Skin epidermis (tissue), 12 donors: ENCODE measurements around the gene CRYGB.
"Not testable (repeated sequence)": the region's sequence is repeated elsewhere in the genome, so short reads cannot be mapped to it uniquely, and the experiment has no call there.

Experiments
- H3K27ac ChIP-seq, 21 experiments: fragments of 200-600 bp; sonication (generic) in 11 of 21; one replicate each; pipeline ENCODE4 v1.5.0; 2020; ENCODE audit warnings: mild to moderate bottlenecking in 3 of 21, inconsistent platforms in 2 of 21, moderate library complexity in 2 of 21
- H3K4me3 ChIP-seq, 7 experiments: fragments of 200-600 bp; sonication (generic) in 2 of 7; one replicate each; pipeline ENCODE4 v1.5.0; 2020; ENCODE audit warnings: inconsistent platforms in 2 of 7, mild to moderate bottlenecking in 2 of 7, moderate library complexity in 1 of 7

CRYGB gene

GRCh38 chr2:208153156-208153555 is 7.2 kb upstream of the CRYGB start:
- H3K4me3 ChIP-seq = no peak overlapping the region
- no peak overlapping the region for H3K27ac ChIP-seq

DNA sequence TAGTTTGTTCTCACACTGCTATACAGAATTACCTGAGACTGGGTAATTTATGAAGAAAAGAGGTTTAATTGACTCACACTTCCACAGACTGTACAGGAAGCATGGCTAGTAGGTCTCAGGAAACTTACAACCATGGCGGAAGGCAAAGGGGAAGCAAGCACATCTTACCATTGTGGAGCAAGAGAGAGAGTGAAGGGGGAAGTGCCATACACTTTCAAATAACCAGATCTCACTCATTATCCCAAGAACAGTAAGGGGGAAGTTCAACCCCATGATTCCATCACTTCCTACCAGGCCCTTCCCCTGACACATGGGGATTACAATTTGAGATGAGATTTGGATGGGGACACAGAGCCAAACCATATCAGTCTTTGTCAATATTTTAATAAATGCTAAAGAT is 5.0 kb upstream of the CRYGB start:
- no peak overlapping the region for H3K4me3 ChIP-seq
- no peak overlapping the region for H3K27ac ChIP-seq

- H3K4me3 ChIP-seq = no peak overlapping the region
- no peak overlapping the region for H3K27ac ChIP-seq
Measured at GRCh38 chr2:208150094-208150493, 4.1 kb upstream of the CRYGB start.

DNA sequence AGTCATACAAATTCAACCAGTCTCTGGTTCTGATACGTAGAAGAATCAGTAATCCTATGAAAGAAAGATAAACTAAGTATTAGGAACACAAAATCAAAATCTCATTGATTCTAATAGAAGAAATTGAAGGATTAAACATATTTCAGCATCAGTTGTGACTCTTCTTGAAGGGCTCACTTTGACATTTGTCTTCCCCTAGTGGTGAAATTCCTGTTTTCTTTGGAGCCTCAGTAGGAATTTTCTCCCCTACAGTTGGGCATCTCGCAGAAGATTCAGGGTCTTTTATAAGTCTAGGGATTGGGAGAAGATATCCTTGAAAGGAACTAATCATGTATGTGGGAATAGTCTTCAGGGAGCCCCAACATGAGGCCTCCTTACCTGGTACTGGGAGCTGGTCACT is 2.8 kb upstream of the CRYGB start:
- no peak overlapping the region for H3K4me3 ChIP-seq
- no peak overlapping the region for H3K27ac ChIP-seq

DNA sequence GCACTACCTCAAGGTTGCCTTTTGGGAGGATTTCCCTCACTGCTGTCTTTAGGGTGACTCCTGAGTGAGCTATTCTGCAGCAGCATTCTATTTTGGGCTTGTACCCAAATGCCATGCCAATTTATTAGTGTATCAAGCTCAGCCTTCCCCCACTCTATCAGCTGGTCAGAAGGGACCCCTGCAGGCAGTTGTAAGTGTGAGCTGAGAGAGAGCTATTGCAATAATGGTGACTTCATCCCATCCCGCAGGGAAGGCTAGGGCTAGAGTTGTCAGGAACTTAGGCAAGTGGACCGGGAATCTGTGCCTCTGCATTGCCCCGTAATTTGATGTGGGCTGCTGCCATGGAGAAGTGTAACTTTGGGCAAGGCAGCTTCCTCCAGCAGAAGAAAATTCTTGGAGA is 1.8 kb upstream of the CRYGB start:
- Histone ChIP-seq H3K27ac (no peak overlapping the region), H3K4me3 (no peak overlapping the region)

DNA sequence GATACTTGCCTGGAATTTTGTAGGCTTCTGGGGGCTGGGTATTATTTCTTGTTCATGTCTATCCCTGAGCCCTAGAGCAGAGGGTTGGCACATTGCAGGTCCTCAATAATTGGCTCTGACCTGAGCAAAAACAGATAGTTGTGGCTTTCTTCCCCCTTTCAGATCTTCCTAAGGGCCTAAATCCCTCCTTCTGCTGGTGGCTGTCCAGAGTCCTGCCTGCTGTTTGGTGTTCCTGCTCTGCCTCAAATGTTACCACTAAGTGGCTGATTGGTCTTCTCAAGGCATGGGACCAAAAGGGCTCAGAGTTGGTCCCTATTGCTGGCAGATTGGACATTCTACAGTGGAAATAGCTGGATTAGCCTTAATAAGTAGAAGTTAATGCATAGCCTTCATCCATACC is 1.1 kb upstream of the CRYGB start:
- Histone ChIP-seq H3K27ac (no peak overlapping the region), H3K4me3 (no peak overlapping the region)

- no peak overlapping the region for H3K27ac ChIP-seq
- H3K4me3 ChIP-seq = no peak overlapping the region
Measured at GRCh38 chr2:208142925-208143799, 2.8 kb downstream of the CRYGB start.

DNA sequence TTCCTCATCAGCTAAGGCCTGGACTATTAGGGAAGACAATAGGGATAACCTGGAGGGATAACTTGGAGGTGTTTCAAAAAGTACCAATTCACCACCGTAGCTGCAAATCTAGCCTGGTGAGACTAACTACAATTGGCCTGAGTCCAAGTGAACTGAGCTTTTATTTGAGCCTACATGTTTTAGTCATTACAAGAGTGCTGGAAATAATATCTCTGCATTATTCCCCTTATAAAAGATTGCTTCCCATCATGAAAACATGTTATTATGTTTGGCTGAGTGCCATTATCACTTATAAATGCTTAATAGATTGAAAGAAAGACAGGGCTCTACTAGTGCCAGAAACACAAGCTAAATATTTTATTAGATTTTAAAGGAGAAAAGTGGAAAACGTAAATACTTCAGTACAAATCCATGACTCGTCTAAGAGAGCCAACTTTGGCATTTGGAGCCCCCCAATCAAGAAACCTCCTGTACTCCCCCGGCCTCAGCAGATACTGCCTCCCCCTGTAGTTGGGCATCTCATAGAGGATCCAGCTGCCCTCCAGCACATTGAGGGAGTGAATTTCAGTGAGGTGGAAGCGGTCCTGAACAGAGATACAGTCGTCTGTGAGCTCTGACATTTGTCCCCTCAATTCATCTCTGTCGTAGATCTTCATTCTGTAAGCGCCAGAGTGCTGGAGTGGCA is 3.6 kb downstream of the CRYGB start:
- H3K27ac ChIP-seq = no peak overlapping the region
- H3K4me3 ChIP-seq = no peak overlapping the region

DNA sequence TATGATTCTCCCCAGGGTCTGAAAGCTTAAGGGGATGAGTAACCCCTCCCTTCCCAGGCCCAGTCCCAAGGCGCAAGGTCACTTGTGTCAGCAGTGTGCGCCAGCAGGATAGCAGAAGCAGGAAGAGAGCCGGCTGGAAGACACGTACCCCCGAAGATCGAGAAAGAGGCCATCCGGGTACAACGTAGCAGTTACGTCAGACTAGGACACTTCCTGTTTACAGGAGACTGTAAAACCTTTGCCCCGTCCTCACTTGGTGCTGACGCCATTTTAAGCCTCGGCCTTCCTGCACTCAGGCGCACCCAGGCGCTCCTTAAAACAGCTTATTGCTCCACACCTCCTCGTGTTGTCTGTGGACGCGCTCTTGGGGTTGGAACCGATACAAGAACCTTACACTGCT is 6.5 kb downstream of the CRYGB start:
- H3K4me3 ChIP-seq = no peak overlapping the region
- no peak overlapping the region for H3K27ac ChIP-seq

GRCh38 chr2:208138334-208138733 is 7.6 kb downstream of the CRYGB start:
- H3K4me3 ChIP-seq, H3K27ac ChIP-seq: not testable (repeated sequence)

DNA sequence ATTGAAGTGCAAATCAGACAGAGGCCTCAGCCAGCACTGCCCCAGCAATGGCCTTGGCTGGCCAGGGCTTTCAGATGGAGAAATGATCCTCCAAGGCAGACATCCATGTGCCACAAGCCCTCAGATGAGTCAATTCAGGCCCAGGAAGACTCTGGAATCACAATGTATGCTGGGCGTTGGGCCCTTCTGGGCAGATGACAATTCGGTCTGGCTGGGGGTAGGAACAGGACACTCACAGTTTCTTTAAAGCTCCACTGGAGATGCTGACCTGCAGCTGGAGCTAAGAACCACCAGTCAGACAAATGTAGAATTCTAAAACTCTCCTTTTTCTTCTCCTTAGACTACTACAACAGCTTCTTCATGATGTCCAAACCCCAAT is 9.3 kb downstream of the CRYGB start:
- H3K27ac ChIP-seq = no peak overlapping the region
- no peak overlapping the region for H3K4me3 ChIP-seq

DNA sequence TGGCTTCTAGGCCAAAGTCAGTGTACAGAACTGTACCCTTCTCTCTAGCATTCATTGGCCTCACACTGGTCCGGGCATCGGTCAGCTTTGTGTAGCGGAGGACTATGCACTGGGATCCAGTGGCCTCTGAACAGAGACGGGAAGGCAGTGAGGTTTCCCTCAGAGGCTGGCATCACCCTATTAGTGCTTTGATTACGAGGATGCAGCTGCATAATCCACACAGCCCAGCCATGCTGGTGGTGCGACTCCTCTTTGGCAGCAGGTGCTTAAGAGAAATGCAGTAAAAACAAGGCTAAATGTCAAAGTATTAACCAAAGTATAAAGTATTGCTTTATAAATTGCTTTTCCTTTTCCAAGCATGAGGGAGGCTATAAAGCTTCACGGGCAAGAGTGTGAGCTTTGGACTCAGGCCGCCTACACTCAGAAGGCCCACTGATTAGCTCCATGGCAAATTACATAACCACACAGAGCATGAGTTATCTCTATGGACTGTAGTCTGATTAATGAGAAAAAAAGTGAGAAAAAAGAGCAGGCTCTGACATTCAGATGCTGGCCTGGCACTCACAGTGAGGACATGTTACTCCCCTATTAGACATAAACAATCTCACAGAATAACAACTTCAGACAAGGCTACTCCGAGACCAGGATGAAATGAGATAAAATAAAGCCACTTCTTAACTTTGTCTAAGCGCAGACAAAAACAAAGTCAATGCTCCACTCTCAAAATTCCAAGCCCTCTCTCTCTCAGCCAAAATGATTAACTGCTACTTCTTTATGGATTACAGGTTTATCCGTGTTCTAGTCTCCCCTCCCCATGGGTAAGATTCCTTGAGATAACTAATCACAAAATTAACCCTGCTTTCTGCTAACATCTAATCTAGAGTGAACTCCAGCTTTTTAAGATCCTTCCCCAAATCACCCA is 9.9 kb downstream of the CRYGB start:
- no peak overlapping the region for H3K27ac ChIP-seq

DNA sequence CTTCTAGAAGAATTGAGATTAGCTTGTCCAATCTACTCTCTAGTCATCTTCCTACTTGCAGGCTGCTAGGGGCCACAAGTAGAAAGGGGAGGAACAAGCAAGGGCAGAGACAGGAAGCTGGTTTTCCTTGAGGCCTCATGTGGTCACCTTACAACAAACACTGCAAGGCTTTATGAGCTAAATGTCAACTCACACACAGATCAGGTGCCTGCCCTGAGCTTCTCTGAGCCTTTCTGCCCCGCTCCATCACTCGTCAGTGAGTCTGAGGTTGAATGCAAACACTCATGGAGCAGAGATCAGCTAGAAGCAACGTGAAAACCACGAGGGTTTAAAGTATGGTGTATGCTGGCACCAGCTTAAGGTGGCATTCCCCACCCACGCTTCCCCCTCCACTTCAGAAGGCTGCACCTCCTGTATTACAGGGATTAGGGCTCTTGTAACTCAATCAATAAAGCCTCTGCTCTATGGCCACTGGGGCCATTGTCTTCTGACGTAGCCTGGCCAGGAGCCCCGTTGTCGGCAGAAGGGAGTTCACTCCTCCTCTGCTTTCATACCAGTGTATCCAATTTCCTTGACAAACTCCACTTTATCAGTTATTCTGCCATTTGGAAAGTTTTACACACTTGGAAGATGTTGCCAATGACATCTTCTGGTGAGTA is 10.9 kb downstream of the CRYGB start:
- Histone ChIP-seq H3K27ac (no peak overlapping the region), H3K4me3 (no peak overlapping the region)

More for the DNA sequence above, 9.9 kb downstream of the CRYGB start:
- no peak overlapping the region for H3K4me3 ChIP-seq

- no peak overlapping the region for H3K27ac ChIP-seq
- H3K4me3 ChIP-seq = no peak overlapping the region
Measured at GRCh38 chr2:208130712-208131110, 15.2 kb downstream of the CRYGB start.

GRCh38 chr2:208129744-208130711 is 15.9 kb downstream of the CRYGB start, which contains the start of gene CRYGC:
Gene CRYGC, minus strand, starts transcription at chr2:208129828. Its CDS starts 36 bp downstream, at chr2:208129792.
- Histone ChIP-seq H3K27ac (no peak within 1 kb of the TSS), H3K4me3 (no peak within 1 kb of the TSS)

GRCh38 chr2:208128136-208128535 is 17.8 kb downstream of the CRYGB start:
- Histone ChIP-seq H3K4me3 (no peak overlapping the region), H3K27ac (no peak overlapping the region)

GRCh38 chr2:208127090-208127489 is 18.9 kb downstream of the CRYGB start:
- Histone ChIP-seq H3K4me3 (no peak overlapping the region), H3K27ac (no peak overlapping the region)

DNA sequence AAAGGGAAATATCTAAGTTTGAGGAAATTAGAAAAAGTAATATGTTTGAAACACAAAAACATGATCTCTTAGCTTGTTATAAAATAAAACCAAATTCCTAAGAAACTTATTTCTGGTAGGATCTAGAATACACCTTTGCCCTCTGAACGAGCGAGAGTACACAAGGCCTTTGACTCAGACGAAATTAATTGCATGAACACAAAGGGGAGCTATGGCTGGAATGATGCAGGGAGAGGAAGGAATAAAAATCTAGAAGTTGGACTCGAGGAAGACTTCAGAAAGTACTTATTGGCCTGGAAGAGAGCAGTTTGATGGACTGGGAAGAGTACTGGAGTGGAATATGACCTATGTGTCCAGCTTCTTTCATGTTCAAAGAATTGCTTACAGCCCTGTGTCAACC is 20.7 kb downstream of the CRYGB start:
- Histone ChIP-seq H3K4me3 (no peak overlapping the region), H3K27ac (no peak overlapping the region)
